CD14-positive monocyte (primary cell): ENCODE results near the gene KRTAP5-7. TPM values are rescaled to one million over a fixed set of nuclear protein-coding genes. Genes with fewer than 3 reads are reported as not detected.

Source experiments
- DNase-seq, 3 donors: peaks; one replicate each; pipeline ENCODE4 v3.0.0-alpha.2; 2011 to 2022
- H2AFZ ChIP-seq: 2 replicates; pipeline ENCODE4 v1.6.0; 2012; ENCODE audit warnings: mild to moderate bottlenecking, low read depth, low read length, inconsistent platforms; ENCODE audit not compliant: insufficient read depth, poor library complexity, severe bottlenecking
- H3K27ac ChIP-seq, 2 donors: 1 replicate in 1 of 2; 2 replicates in 1 of 2; pipeline ENCODE4 v1.5.1; 2012 to 2013; ENCODE audit warnings: low read length in 2 of 2, control low read depth in 1 of 2, inconsistent platforms in 1 of 2, low read depth in 1 of 2, mild to moderate bottlenecking in 1 of 2
- H3K27me3 ChIP-seq, 2 donors: one replicate each; pipeline versions ENCODE4 v1.6.0 to v1.6.1; 2011 to 2013; ENCODE audit warnings: low read length in 2 of 2; ENCODE audit not compliant: control insufficient read depth in 2 of 2, insufficient read depth in 2 of 2
- H3K36me3 ChIP-seq, 2 donors: replicated peaks in 1 of 2; 1 replicate in 1 of 2; 2 replicates in 1 of 2; pipeline versions ENCODE4 v1.5.1 to v1.6.1; 2012 to 2013; ENCODE audit warnings: low read length in 2 of 2, control low read depth in 1 of 2, inconsistent platforms in 1 of 2, mild to moderate bottlenecking in 1 of 2; ENCODE audit not compliant: insufficient read depth in 2 of 2, control insufficient read depth in 1 of 2
- H3K4me1 ChIP-seq, 2 donors: 1 replicate in 1 of 2; 2 replicates in 1 of 2; pipeline versions ENCODE4 v1.5.1 to v1.6.1; 2012 to 2013; ENCODE audit warnings: low read length in 2 of 2, control low read depth in 1 of 2, inconsistent platforms in 1 of 2, mild to moderate bottlenecking in 1 of 2, moderate library complexity in 1 of 2; ENCODE audit not compliant: insufficient read depth in 2 of 2, control insufficient read depth in 1 of 2
- H3K4me2 ChIP-seq: replicated peaks from 2 replicates; pipeline ENCODE3; 2012; ENCODE audit warnings: low read length, moderate library complexity, mild to moderate bottlenecking; ENCODE audit not compliant: poor library complexity, severe bottlenecking; ENCODE audit errors: extremely low read depth
- H3K4me3 ChIP-seq, 3 experiments: fragments of 200-600 bp in 1 of 3; sonication (generic) in 1 of 3; replicated peaks in 1 of 3; 1 replicate in 2 of 3; 2 replicates in 1 of 3; pipeline ENCODE4 v1.5.1; 2011 to 2013; ENCODE audit warnings: low read length in 3 of 3, mild to moderate bottlenecking in 3 of 3, control low read depth in 2 of 3, low read depth in 2 of 3, inconsistent platforms in 1 of 3, moderate library complexity in 1 of 3
- H3K79me2 ChIP-seq: 2 replicates; pipeline ENCODE4 v1.6.0; 2012; ENCODE audit warnings: mild to moderate bottlenecking, control low read depth, inconsistent platforms, low read length, moderate library complexity; ENCODE audit not compliant: insufficient read depth
- H3K9ac ChIP-seq: 2 replicates; pipeline ENCODE4 v1.6.0; 2017; ENCODE audit warnings: low read length, mild to moderate bottlenecking; ENCODE audit not compliant: insufficient read depth, poor library complexity, severe bottlenecking
- H3K9me3 ChIP-seq, 2 donors: replicated peaks in 1 of 2; 1 replicate in 1 of 2; 2 replicates in 1 of 2; pipeline versions ENCODE4 v1.5.1 to v1.6.1; 2012 to 2013; ENCODE audit warnings: low read length in 2 of 2, control low read depth in 1 of 2; ENCODE audit not compliant: control insufficient read depth in 1 of 2, insufficient read depth in 1 of 2
- H4K20me1 ChIP-seq: 2 replicates; pipeline ENCODE4 v1.6.0; 2012; ENCODE audit warnings: mild to moderate bottlenecking, low read length, control low read depth, moderate library complexity; ENCODE audit not compliant: insufficient read depth
- H3K27ac Mint-ChIP-seq, 7 donors: one replicate each; pipeline ENCODE4 v1.8.0; 2020; ENCODE audit warnings: mild to moderate bottlenecking in 7 of 7, mixed read lengths in 7 of 7, moderate library complexity in 6 of 7, inconsistent platforms in 2 of 7
- H3K27me3 Mint-ChIP-seq, 3 donors: one replicate each; pipeline ENCODE4 v1.8.0; 2021 to 2022; ENCODE audit warnings: low read depth in 3 of 3, mild to moderate bottlenecking in 3 of 3, mixed read lengths in 3 of 3, moderate library complexity in 3 of 3, inconsistent platforms in 1 of 3
- H3K36me3 Mint-ChIP-seq, 2 donors: one replicate each; pipeline ENCODE4 v1.8.0; 2020; ENCODE audit warnings: mixed read lengths in 2 of 2, inconsistent platforms in 1 of 2, mild to moderate bottlenecking in 1 of 2
- H3K4me1 Mint-ChIP-seq: one replicate; pipeline ENCODE4 v1.8.0; 2020; ENCODE audit warnings: mild to moderate bottlenecking, mixed read lengths
- H3K4me3 Mint-ChIP-seq, 2 donors: one replicate each; pipeline ENCODE4 v1.8.0; 2020; ENCODE audit warnings: mild to moderate bottlenecking in 2 of 2, mixed read lengths in 2 of 2, moderate library complexity in 1 of 2
- H3K9me3 Mint-ChIP-seq, 7 donors: one replicate each; pipeline ENCODE4 v1.8.0; 2020 to 2022; ENCODE audit warnings: mixed read lengths in 7 of 7, mild to moderate bottlenecking in 6 of 7, moderate library complexity in 6 of 7, inconsistent platforms in 2 of 7
- WGBS: methylation state at CpG from one replicate; pipeline ENCODE4 v1.1.5; 2013; ENCODE audit warnings: missing lambda C conversion rate; ENCODE audit not compliant: insufficient coverage; 5-methylcytosine and 5-hydroxymethylcytosine counted together
- intact Hi-C, 2 donors: fragments of 100-400 bp; cut with micrococcal nuclease; formaldehyde crosslinking; loops; one replicate each; pipeline versions ENCODE4 v1.15.0 to v1.15.1; 2023
- polyA plus RNA-seq, 3 donors: library from polyadenylated mRNA; depleted of rRNA in 1 of 3; unstranded in 2 of 3; stranded (reverse) in 1 of 3; fragments of 300-500 nt in 2 of 3; fragments of >200 nt in 1 of 3; fragmentation: Illumina TruSeq in 2 of 3; gene quantifications; 1 replicate in 2 of 3; 2 replicates in 1 of 3; pipeline ENCODE4 v1.2.3, GENCODE V29; 2012 to 2021
- TF ChIP-seq, protein P1 (sequence below): fragments of 200-600 bp; IDR thresholded peaks from one replicate; pipeline ENCODE4 v1.8.0; 2022; ENCODE audit warnings: antibody characterized with exemption, mild to moderate bottlenecking

The KRTAP5-7 gene
- polyA plus RNA-seq, 3 donors, result 0.05 TPM; not detected in 2

DNA sequence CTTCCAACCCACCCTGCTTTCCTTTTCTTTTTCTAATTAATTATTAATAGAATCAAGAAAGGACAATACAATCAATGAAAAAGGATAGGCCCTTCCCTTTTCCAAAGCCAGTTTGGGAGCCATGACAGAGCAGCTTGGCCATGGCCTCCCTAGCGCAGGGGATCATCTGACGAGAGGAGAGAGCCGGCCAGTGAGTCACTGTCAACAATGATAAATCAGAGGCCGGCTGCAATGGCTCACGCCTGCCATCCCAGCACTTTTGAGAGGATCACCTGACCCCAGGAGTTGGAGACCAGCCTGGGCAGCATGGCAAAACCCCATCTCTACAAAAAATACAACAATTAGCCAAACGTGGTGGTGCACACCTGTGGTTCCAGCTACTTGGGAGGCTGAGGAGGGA lies 27.5 kb upstream of the KRTAP5-7 start:
- no peak overlapping the region for H3K4me3 ChIP-seq
- peaks cover 8% of the 10 kb centered on the region for H4K20me1 ChIP-seq
- no peaks in the 10 kb centered on the region for H3K27me3 ChIP-seq
- H3K36me3 Mint-ChIP-seq, result peaks cover 69 to 93% of the 10 kb centered on the region in 2 donors
- WGBS, result 94% methylated on average over 5 of the region's 6 CpGs
- DNase-seq, result no peak
- H3K4me1 ChIP-seq, result no peaks in the 10 kb centered on the region
- H3K9me3 ChIP-seq, result no peaks in the 10 kb centered on the region
- no peak overlapping the region for H3K4me3 Mint-ChIP-seq
- H3K36me3 ChIP-seq, result peaks cover 84 to 96% of the 10 kb centered on the region in 2 donors
- H3K9me3 Mint-ChIP-seq, result no peaks in the 10 kb centered on the region
- no peak overlapping the region for H3K4me2 ChIP-seq
- peak overlapping the region in 1 of 7 donors; percentile 63 for H3K27ac Mint-ChIP-seq
- intact Hi-C loops, result no loop called here
- no peaks in the 10 kb centered on the region for H3K79me2 ChIP-seq
- no peak overlapping the region for H2AFZ ChIP-seq
- H3K4me1 Mint-ChIP-seq, result peaks cover 4% of the 10 kb centered on the region
- no peak overlapping the region for H3K9ac ChIP-seq
- no peak overlapping the region for H3K27ac ChIP-seq
- H3K27me3 Mint-ChIP-seq, result peaks cover 0 to 3% (median 2%) of the 10 kb centered on the region in 3 donors
- TF ChIP-seq, protein P1, sequence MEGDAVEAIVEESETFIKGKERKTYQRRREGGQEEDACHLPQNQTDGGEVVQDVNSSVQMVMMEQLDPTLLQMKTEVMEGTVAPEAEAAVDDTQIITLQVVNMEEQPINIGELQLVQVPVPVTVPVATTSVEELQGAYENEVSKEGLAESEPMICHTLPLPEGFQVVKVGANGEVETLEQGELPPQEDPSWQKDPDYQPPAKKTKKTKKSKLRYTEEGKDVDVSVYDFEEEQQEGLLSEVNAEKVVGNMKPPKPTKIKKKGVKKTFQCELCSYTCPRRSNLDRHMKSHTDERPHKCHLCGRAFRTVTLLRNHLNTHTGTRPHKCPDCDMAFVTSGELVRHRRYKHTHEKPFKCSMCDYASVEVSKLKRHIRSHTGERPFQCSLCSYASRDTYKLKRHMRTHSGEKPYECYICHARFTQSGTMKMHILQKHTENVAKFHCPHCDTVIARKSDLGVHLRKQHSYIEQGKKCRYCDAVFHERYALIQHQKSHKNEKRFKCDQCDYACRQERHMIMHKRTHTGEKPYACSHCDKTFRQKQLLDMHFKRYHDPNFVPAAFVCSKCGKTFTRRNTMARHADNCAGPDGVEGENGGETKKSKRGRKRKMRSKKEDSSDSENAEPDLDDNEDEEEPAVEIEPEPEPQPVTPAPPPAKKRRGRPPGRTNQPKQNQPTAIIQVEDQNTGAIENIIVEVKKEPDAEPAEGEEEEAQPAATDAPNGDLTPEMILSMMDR, result no peak

DNA sequence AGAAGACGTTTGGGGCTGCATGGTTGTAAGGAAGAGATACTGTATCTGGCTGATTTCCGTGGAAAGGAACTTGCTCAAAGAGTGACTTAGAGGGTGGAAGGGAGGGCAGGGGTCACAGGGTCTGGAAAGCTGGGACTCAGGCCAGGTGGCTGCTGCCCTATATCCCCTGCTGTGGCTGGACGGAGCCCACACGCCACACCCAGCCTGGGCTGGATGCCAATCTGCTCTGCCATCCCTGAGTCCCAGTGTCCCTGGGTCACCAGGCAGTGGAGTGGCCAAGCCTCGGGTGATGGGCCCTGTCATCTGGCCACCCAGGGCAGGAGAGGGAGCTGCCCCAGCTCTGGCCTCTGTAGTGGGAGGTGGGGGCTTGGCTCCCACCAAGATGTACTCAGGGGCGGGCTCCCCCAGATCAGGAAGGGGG lies 26.5 kb upstream of the KRTAP5-7 start:
- peaks cover 4% of the 10 kb centered on the region for H3K4me1 Mint-ChIP-seq
- no peak overlapping the region for H3K27ac ChIP-seq
- TF ChIP-seq, protein P1, result no peak
- H3K27me3 Mint-ChIP-seq, result peaks cover 0 to 3% (median 0%) of the 10 kb centered on the region in 3 donors
- peak overlapping the region in 1 of 2 donors; percentile 27 for H3K4me3 Mint-ChIP-seq
- no peaks in the 10 kb centered on the region for H3K27me3 ChIP-seq
- H3K79me2 ChIP-seq, result no peaks in the 10 kb centered on the region
- intact Hi-C loops, result no loop called here
- WGBS, result 76% methylated on average over 6 of the region's 6 CpGs
- H3K4me2 ChIP-seq, result no peak overlapping the region
- no peak overlapping the region for H3K9ac ChIP-seq
- no peaks in the 10 kb centered on the region for H3K4me1 ChIP-seq
- H3K36me3 ChIP-seq, result peaks cover 82 to 96% of the 10 kb centered on the region in 2 donors
- H4K20me1 ChIP-seq, result peaks cover 4% of the 10 kb centered on the region
- H3K9me3 ChIP-seq, result no peaks in the 10 kb centered on the region
- peak overlapping the region in 3 of 7 donors; percentile 30 to 37 (median 35) for H3K27ac Mint-ChIP-seq
- H3K4me3 ChIP-seq, result no peak overlapping the region
- no peak overlapping the region for H2AFZ ChIP-seq
- no peak for DNase-seq
- peaks cover 0 to 2% (median 0%) of the 10 kb centered on the region in 7 donors for H3K9me3 Mint-ChIP-seq
- peaks cover 68 to 93% of the 10 kb centered on the region in 2 donors for H3K36me3 Mint-ChIP-seq
